Tibial nerve (tissue), 4 donors: Measurements from ENCODE around the gene TMEM167A. TPM values are rescaled to one million over a fixed set of nuclear protein-coding genes. Genes with fewer than 3 reads are reported as not detected.

ENCODE experiments used
- DNase-seq, 2 donors: peaks; one replicate each; pipeline ENCODE4 v3.0.0-alpha.2; 2019; ENCODE audit warnings: low spot score in 2 of 2
- H3K27ac ChIP-seq, 4 donors: fragments of 200-600 bp; sonication (generic) in 3 of 4; one replicate each; pipeline ENCODE4 v1.5.1; 2017 to 2019; ENCODE audit warnings: mild to moderate bottlenecking in 1 of 4
- H3K27me3 ChIP-seq, 2 donors: fragments of 200-600 bp; sonication (generic) in 1 of 2; one replicate each; pipeline versions ENCODE4 v1.5.1 to v1.6.0; 2017 to 2019
- H3K36me3 ChIP-seq, 3 donors: fragments of 200-600 bp; sonication (generic); one replicate each; pipeline ENCODE4 v1.5.1; 2018 to 2019
- H3K4me1 ChIP-seq, 4 donors: fragments of 200-600 bp; sonication (generic) in 3 of 4; one replicate each; pipeline ENCODE4 v1.5.1; 2017 to 2019
- H3K4me3 ChIP-seq, 4 donors: fragments of 200-600 bp; sonication (generic) in 3 of 4; one replicate each; pipeline ENCODE4 v1.5.1; 2017 to 2019; ENCODE audit warnings: mild to moderate bottlenecking in 1 of 4, moderate library complexity in 1 of 4
- H3K9me3 ChIP-seq, 4 donors: fragments of 200-600 bp; sonication (generic) in 3 of 4; one replicate each; pipeline ENCODE4 v1.5.1; 2017 to 2019
- CTCF ChIP-seq, 5 experiments: fragments of 200-600 bp in 3 of 5; fragments of 450-650 bp in 2 of 5; sonication (generic) in 3 of 5; IDR thresholded peaks; one replicate each; pipeline ENCODE4 v1.5.1; 2016 to 2019; ENCODE audit warnings: antibody characterized with exemption in 5 of 5, mild to moderate bottlenecking in 3 of 5, moderate library complexity in 2 of 5
- EP300 ChIP-seq, 2 donors: sonication (generic); formaldehyde crosslinking; IDR thresholded peaks; one replicate each; pipeline ENCODE4 v1.6.1; 2017; ENCODE audit warnings: antibody characterized with exemption in 2 of 2, mild to moderate bottlenecking in 1 of 2
- POLR2A ChIP-seq, 2 donors: fragments of 450-650 bp; IDR thresholded peaks; one replicate each; pipeline ENCODE4 v1.6.1; 2017; ENCODE audit warnings: antibody characterized with exemption in 2 of 2, mild to moderate bottlenecking in 2 of 2, moderate library complexity in 2 of 2
- WGBS, 2 donors: methylation state at CpG; one replicate each; pipeline ENCODE4 v1.1.5; 2018; 5-methylcytosine and 5-hydroxymethylcytosine counted together
- total RNA-seq, 4 donors: library from RNA; depleted of rRNA; stranded (reverse); fragments of >200 nt; gene quantifications; one replicate each; pipeline ENCODE4 v1.1.0, GENCODE V29; 2016

The TMEM167A gene
- total RNA-seq: 10 to 100 TPM; 27.8 to 44.6 (median 35.4) TPM

- peak; percentile 92 to 93 for DNase-seq
- Histone ChIP-seq H3K4me3 (peak within 1 kb of the TSS; percentile 65 to 82 (median 74)), H3K27ac (peak within 1 kb of the TSS; percentile 36 to 95 (median 86)), H3K9me3 (no peaks in the 10 kb centered on the region), H3K27me3 (no peaks in the 10 kb centered on the region), H3K36me3 (no peaks in the 10 kb centered on the region), H3K4me1 (peaks cover 0 to 51% (median 8%) of the 10 kb centered on the region in 4 donors)
- 1% methylated on average over 35 to 42 of the region's 44 CpGs for WGBS, 2 donors
- TF ChIP-seq CTCF (IDR thresholded peaks at IDR 0.05): peak in 1 of 5 experiments; percentile 29
- TF ChIP-seq EP300 (IDR thresholded peaks at IDR 0.05): peak; percentile 30 to 93
- TF ChIP-seq POLR2A (IDR thresholded peaks at IDR 0.05): peak; percentile 60 to 69
These were observed at the start of gene TMEM167A, which contains the start of gene XRCC4 for GRCh38 chr5:83076742-83077661. Gene TMEM167A, minus strand, starts transcription at chr5:83077394. Its CDS starts 71 bp downstream, at chr5:83077323. Gene XRCC4, plus strand, starts transcription at chr5:83077547. Its CDS starts 27,373 bp downstream, at chr5:83104920.

GRCh38 chr5:83126501-83126900, 49.3 kb upstream of the TMEM167A start:
- Histone ChIP-seq H3K4me1 (no peaks in the 10 kb centered on the region), H3K9me3 (peaks cover 0 to 8% (median 0%) of the 10 kb centered on the region in 4 donors), H3K36me3 (peaks cover 0 to 12% (median 0%) of the 10 kb centered on the region in 3 donors), H3K27ac (no peak overlapping the region), H3K27me3 (no peaks in the 10 kb centered on the region), H3K4me3 (no peak overlapping the region)
- DNase-seq: no peak
- 46 to 86% methylated on average over 2 of the region's 2 CpGs for WGBS, 2 donors
- TF ChIP-seq CTCF (IDR thresholded peaks at IDR 0.05) (no peak), POLR2A (IDR thresholded peaks at IDR 0.05) (no peak), EP300 (IDR thresholded peaks at IDR 0.05) (no peak)

GRCh38 chr5:83125560-83125959, 48.4 kb upstream of the TMEM167A start:
- 76 to 93% methylated on average over 7 of the region's 7 CpGs for WGBS, 2 donors
- TF ChIP-seq EP300 (IDR thresholded peaks at IDR 0.05): no peak
- no peak for TF ChIP-seq CTCF (IDR thresholded peaks at IDR 0.05)
- TF ChIP-seq POLR2A (IDR thresholded peaks at IDR 0.05): no peak

GRCh38 chr5:83124593-83124992, 47.4 kb upstream of the TMEM167A start:
- DNase-seq: no peak
- Histone ChIP-seq H3K4me3 (no peak overlapping the region), H3K4me1 (no peaks in the 10 kb centered on the region), H3K36me3 (peaks cover 0 to 20% (median 0%) of the 10 kb centered on the region in 3 donors), H3K27me3 (no peaks in the 10 kb centered on the region), H3K27ac (no peak overlapping the region), H3K9me3 (peaks cover 0 to 8% (median 0%) of the 10 kb centered on the region in 4 donors)
- TF ChIP-seq CTCF (IDR thresholded peaks at IDR 0.05) (no peak), POLR2A (IDR thresholded peaks at IDR 0.05) (no peak), EP300 (IDR thresholded peaks at IDR 0.05) (no peak)
- 93 to 96% methylated on average over 1 of the region's 1 CpG for WGBS, 2 donors

More at GRCh38 chr5:83125560-83125959, 48.4 kb upstream of the TMEM167A start:
- Histone ChIP-seq H3K36me3 (peaks cover 0 to 12% (median 0%) of the 10 kb centered on the region in 3 donors), H3K27ac (no peak overlapping the region), H3K27me3 (no peaks in the 10 kb centered on the region), H3K4me3 (no peak overlapping the region), H3K9me3 (peaks cover 0 to 8% (median 0%) of the 10 kb centered on the region in 4 donors), H3K4me1 (no peaks in the 10 kb centered on the region)
- no peak for DNase-seq

- Histone ChIP-seq H3K27me3 (no peaks in the 10 kb centered on the region), H3K27ac (no peak overlapping the region), H3K36me3 (peaks cover 0 to 35% (median 0%) of the 10 kb centered on the region in 3 donors), H3K4me3 (no peak overlapping the region), H3K9me3 (peaks cover 0 to 8% (median 2%) of the 10 kb centered on the region in 4 donors), H3K4me1 (no peaks in the 10 kb centered on the region)
- 34 to 69% methylated on average over 1 of the region's 1 CpG for WGBS, 2 donors
- TF ChIP-seq EP300 (IDR thresholded peaks at IDR 0.05) (no peak), CTCF (IDR thresholded peaks at IDR 0.05) (no peak), POLR2A (IDR thresholded peaks at IDR 0.05) (no peak)
- DNase-seq: no peak
These were observed 41.8 kb upstream of the TMEM167A start for GRCh38 chr5:83118976-83119375.
